HUES64 (cell line): ENCODE results near the gene AFAP1L2.

Experiments used
- H3K27ac ChIP-seq: 2 replicates; pipeline ENCODE4 v1.7.0; 2013; ENCODE audit warnings: low read depth, low read length, inconsistent platforms
- H3K27me3 ChIP-seq: 2 replicates; pipeline ENCODE4 v1.6.1; 2013; ENCODE audit warnings: mild to moderate bottlenecking, low read length; ENCODE audit not compliant: insufficient read depth
- H3K36me3 ChIP-seq: 2 replicates; pipeline ENCODE4 v1.6.1; 2013; ENCODE audit warnings: mild to moderate bottlenecking, low read length; ENCODE audit not compliant: insufficient read depth
- H3K4me1 ChIP-seq: 2 replicates; pipeline ENCODE4 v1.6.1; 2013; ENCODE audit warnings: mild to moderate bottlenecking, low read length, moderate library complexity; ENCODE audit not compliant: insufficient read depth
- H3K4me3 ChIP-seq: 2 replicates; pipeline ENCODE4 v1.5.1; 2013; ENCODE audit warnings: mild to moderate bottlenecking, low read length, moderate library complexity
- H3K9ac ChIP-seq: 2 replicates; pipeline ENCODE4 v1.6.1; 2013; ENCODE audit warnings: mild to moderate bottlenecking, low read depth, low read length
- H3K9me3 ChIP-seq: 2 replicates; pipeline ENCODE4 v1.6.1; 2013; ENCODE audit warnings: low read depth, low read length; ENCODE audit not compliant: insufficient read depth
- WGBS: fragments of 150-250, 120-280 bp; methylation state at CpG from one replicate; pipeline ENCODE4 v1.1.7; 2013; ENCODE audit warnings: missing lambda C conversion rate; 5-methylcytosine and 5-hydroxymethylcytosine counted together

AFAP1L2 gene

GRCh38 chr10:114408112-114408967 lies 4.0 kb upstream of the AFAP1L2 start:
- Histone ChIP-seq H3K36me3 (no peaks in the 10 kb centered on the region), H3K4me3 (no peak overlapping the region), H3K9me3 (no peaks in the 10 kb centered on the region), H3K27me3 (peaks cover 34% of the 10 kb centered on the region), H3K9ac (no peak overlapping the region), H3K4me1 (peaks cover 20% of the 10 kb centered on the region), H3K27ac (no peak overlapping the region)
- 67% methylated on average over 12 of the region's 12 CpGs for WGBS

DNA sequence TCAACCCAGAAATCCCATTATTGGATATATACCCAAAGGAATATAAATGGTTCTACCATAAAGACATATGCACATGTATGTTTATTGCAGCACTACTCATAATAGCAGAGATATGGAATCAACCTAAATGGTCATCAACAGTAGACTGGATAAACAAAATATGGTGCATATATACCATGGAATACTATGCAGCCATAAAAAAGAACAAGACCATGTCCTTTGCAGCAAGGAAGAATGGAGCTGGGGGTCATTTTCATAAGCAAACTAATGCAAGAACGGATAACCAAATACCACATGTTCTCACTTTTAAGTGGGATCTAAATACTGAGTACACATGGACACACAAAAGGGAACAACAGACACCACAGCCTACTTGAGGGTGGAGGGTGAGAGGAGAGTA lies 2.2 kb upstream of the AFAP1L2 start:
- H3K9me3 ChIP-seq = no peaks in the 10 kb centered on the region
- peaks cover 29% of the 10 kb centered on the region for H3K4me1 ChIP-seq
- WGBS = 100% methylated on average over 1 of the region's 1 CpG
- H3K4me3 ChIP-seq = no peak overlapping the region
- H3K9ac ChIP-seq = no peak overlapping the region
- H3K27ac ChIP-seq = no peak overlapping the region
- no peaks in the 10 kb centered on the region for H3K36me3 ChIP-seq
- H3K27me3 ChIP-seq = peaks cover 52% of the 10 kb centered on the region

- no peak overlapping the region for H3K27ac ChIP-seq
- H3K4me1 ChIP-seq = peaks cover 29% of the 10 kb centered on the region
- H3K9ac ChIP-seq = no peak overlapping the region; the same call in 1 of the 2 replicates
- H3K36me3 ChIP-seq = no peaks in the 10 kb centered on the region
- no peaks in the 10 kb centered on the region for H3K9me3 ChIP-seq
- peak overlapping the region; percentile 59 for H3K4me3 ChIP-seq
- WGBS = 20% methylated on average over 16 of the region's 16 CpGs
- H3K27me3 ChIP-seq = peaks cover 60% of the 10 kb centered on the region
Observed at GRCh38 chr10:114405011-114405350, 679 bp upstream of the AFAP1L2 start.

DNA sequence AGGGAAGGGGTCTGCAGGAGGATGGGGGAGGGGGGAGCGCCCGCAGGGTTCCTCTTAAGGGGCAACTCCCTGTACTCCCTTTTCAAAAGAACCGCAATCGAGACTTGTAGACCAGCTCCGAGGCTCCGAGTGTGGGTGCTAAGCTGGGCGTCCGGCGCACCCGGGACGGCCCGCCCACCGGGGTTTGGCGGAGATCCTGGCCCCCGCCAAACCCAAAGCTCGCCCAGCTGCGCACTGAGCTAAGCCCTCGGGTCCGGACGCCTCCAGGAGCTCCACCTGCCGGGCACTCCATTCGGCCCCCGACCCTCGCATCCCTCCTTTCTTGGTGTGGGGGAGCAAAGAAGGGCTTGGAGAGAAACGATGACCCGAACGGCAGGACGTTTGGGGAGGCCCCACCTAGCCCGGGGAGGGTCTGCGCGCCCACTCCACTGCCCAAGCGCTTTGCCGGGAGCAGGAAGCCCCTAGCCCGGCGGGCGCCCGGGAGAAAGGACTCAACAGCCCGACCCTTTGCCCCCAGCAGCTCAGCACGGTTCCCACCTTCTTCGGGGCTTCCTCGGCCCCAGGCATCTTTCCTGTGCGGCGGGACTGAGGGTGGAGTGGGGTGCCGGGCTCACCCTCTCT lies 651 bp downstream of the AFAP1L2 start:
- peaks cover 62% of the 10 kb centered on the region for H3K27me3 ChIP-seq
- peaks cover 18% of the 10 kb centered on the region; the same call in 1 of the 2 replicates for H3K4me1 ChIP-seq
- H3K4me3 ChIP-seq = peak overlapping the region; percentile 59
- under 1% methylated on average over 43 of the region's 44 CpGs for WGBS
- H3K36me3 ChIP-seq = no peaks in the 10 kb centered on the region
- H3K9ac ChIP-seq = no peak overlapping the region
- no peaks in the 10 kb centered on the region for H3K9me3 ChIP-seq
- H3K27ac ChIP-seq = no peak overlapping the region

DNA sequence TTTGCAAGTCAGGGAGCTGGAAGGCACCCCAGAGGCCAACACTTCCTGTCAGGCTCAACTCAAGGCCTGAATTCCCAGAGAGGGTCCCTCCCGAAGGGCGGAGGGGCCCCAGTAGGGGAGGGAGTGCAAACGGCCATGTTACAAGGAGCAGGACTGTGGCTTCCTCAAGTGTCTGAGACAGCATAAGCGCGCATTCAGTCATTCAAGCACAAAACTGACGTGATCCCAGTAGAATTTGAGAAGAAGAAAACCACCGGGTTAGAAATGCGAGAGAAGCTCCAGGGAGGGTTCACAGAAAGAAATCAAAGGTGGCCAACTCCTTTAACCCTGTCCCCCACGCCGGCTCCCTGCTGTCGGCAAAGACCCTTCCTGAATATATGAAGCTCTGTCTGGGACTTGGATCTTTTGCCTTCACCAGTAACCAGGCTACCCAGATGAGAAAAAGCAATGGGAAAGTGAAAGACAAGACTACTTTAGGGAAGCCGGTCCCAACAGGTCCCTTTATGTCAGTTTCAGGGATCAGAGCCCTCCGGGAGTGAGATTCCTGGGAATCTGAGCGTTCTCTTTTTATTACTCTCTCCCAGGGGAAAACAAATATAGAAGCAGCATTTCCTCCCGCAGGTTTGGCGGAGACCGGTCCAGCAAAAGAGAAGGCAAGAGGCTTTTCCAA lies 1.3 kb downstream of the AFAP1L2 start:
- 13% methylated on average over 17 of the region's 17 CpGs for WGBS
- Histone ChIP-seq H3K27me3 (peaks cover 61% of the 10 kb centered on the region), H3K36me3 (no peaks in the 10 kb centered on the region)

DNA sequence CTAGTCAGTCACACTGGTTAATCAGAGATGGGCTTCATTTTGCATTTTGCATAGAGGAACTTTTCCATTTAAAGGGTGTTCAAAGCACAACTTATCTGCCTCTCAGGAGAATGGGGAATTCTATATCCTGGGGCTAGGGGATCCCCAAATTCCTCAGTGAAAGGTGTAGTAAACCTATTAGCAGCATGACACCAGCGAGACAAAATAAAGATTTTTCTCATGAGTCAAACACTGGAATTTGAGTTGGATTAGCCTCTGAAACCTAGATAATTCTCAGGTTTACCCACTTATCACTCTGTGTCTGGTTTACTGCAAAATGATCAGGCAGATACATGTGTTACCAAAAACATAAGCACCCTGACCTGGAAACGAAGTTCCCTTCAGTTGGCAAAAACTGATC lies 2.1 kb downstream of the AFAP1L2 start:
- no peaks in the 10 kb centered on the region for H3K36me3 ChIP-seq
- peaks cover 9% of the 10 kb centered on the region; the same call in 1 of the 2 replicates for H3K4me1 ChIP-seq
- H3K4me3 ChIP-seq = no peak overlapping the region
- H3K27ac ChIP-seq = no peak overlapping the region
- H3K9me3 ChIP-seq = no peaks in the 10 kb centered on the region
- no peak overlapping the region for H3K9ac ChIP-seq
- H3K27me3 ChIP-seq = peaks cover 56% of the 10 kb centered on the region
- 87% methylated on average over 2 of the region's 2 CpGs for WGBS

More for the DNA sequence above, 1.3 kb downstream of the AFAP1L2 start:
- Histone ChIP-seq H3K4me3 (peak overlapping the region; percentile 59), H3K27ac (no peak overlapping the region), H3K4me1 (peaks cover 12% of the 10 kb centered on the region; the same call in 1 of the 2 replicates), H3K9ac (no peak overlapping the region), H3K9me3 (no peaks in the 10 kb centered on the region)

DNA sequence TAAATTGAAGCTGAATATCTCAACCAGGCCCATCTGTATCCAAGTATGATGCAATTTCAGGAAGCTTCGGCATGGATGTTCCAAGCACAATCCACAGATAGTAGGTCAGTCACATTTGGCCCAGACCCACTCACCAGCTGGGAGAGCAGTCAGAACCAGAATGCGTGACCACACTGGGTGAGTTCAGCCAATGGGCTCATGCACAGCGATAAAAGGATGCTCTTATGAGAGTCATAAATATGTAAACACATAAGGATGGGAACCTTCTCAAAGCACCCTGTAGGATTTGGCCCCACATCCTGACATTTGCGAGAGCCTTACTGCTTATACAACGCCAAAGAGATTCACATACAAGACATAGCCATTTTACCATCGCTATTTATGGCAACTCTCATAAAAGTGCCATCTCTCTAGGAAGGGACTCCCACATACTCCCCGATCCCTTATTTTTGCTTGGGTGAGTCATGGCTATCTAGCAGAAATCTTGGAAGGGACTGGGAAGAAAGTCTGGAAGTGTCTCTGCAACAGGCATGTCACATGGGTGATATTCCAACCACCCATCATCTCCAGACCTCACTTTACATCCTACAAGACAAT lies 3.0 kb downstream of the AFAP1L2 start:
- WGBS = 92% methylated on average over 7 of the region's 7 CpGs
- H3K27ac ChIP-seq = no peak overlapping the region
- H3K9ac ChIP-seq = no peak overlapping the region
- no peaks in the 10 kb centered on the region for H3K36me3 ChIP-seq
- no peaks in the 10 kb centered on the region for H3K9me3 ChIP-seq
- H3K27me3 ChIP-seq = peaks cover 56% of the 10 kb centered on the region
- no peak overlapping the region for H3K4me3 ChIP-seq
- H3K4me1 ChIP-seq = peaks cover 9% of the 10 kb centered on the region; the same call in 1 of the 2 replicates

GRCh38 chr10:114400091-114400490 lies 4.2 kb downstream of the AFAP1L2 start:
- Histone ChIP-seq H3K9ac (no peak overlapping the region), H3K27ac (no peak overlapping the region), H3K9me3 (no peaks in the 10 kb centered on the region), H3K36me3 (no peaks in the 10 kb centered on the region), H3K27me3 (peaks cover 46% of the 10 kb centered on the region), H3K4me3 (no peak overlapping the region), H3K4me1 (peaks cover 9% of the 10 kb centered on the region; the same call in 1 of the 2 replicates)
- WGBS = 85% methylated on average over 2 of the region's 3 CpGs

- H3K4me3 ChIP-seq = no peak overlapping the region
- peaks cover 9% of the 10 kb centered on the region; the same call in 1 of the 2 replicates for H3K4me1 ChIP-seq
- H3K36me3 ChIP-seq = no peaks in the 10 kb centered on the region
- H3K27me3 ChIP-seq = peaks cover 41% of the 10 kb centered on the region
- no peak overlapping the region for H3K27ac ChIP-seq
- no peaks in the 10 kb centered on the region for H3K9me3 ChIP-seq
- 94% methylated on average over 6 of the region's 6 CpGs for WGBS
- H3K9ac ChIP-seq = no peak overlapping the region
Observed at GRCh38 chr10:114399576-114399975, 4.7 kb downstream of the AFAP1L2 start.

DNA sequence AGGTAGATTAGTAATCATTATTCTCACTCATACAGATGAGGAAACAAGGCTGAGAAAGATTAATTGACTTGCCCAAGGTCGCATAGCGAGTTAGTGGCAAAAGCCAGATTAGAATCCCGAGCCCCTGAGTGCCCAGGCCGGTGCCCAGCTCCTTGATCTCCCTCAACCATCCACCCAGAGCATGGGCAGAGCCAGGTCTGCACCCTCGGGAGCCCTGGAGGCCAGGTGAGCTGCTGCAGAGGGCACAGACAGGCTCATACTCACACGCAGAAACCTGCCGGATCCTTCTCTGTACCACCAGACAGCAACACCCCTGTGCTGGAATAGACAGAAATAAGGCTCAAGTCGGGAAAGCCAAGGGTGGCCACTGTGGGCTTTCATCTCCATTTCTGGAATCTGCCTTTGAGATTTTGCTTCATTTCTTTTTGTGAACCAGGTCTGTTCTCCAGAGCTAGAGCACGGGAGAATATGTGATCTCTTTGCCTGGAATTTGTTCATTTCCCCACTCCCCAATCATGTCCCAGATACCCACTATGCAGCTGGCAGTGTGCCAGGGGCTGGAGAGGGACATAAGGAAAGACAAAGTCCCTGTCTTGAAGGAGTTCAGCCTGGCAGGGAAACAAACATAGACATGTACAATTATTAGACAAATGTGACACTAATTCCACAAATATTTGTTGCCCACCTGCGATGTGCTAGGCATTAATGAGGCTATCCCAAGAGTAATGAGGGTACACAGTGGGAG lies 5.5 kb downstream of the AFAP1L2 start:
- 93% methylated on average over 10 of the region's 10 CpGs for WGBS
- H3K4me1 ChIP-seq = peaks cover 13% of the 10 kb centered on the region
- no peaks in the 10 kb centered on the region for H3K9me3 ChIP-seq
- no peak overlapping the region for H3K4me3 ChIP-seq
- H3K36me3 ChIP-seq = no peaks in the 10 kb centered on the region
- no peak overlapping the region for H3K9ac ChIP-seq
- H3K27me3 ChIP-seq = peaks cover 33% of the 10 kb centered on the region
- H3K27ac ChIP-seq = no peak overlapping the region
